ENCODE results near the gene ZNF222. TPM values are rescaled to one million over a fixed set of nuclear protein-coding genes. Genes with fewer than 3 reads are reported as not detected.
A peak's percentile ranks its signal among the peaks of the same experiment; 100 is the strongest.

Gene ZNF222
- polyA plus RNA-seq, 1 donor: 11.8 TPM

DNA sequence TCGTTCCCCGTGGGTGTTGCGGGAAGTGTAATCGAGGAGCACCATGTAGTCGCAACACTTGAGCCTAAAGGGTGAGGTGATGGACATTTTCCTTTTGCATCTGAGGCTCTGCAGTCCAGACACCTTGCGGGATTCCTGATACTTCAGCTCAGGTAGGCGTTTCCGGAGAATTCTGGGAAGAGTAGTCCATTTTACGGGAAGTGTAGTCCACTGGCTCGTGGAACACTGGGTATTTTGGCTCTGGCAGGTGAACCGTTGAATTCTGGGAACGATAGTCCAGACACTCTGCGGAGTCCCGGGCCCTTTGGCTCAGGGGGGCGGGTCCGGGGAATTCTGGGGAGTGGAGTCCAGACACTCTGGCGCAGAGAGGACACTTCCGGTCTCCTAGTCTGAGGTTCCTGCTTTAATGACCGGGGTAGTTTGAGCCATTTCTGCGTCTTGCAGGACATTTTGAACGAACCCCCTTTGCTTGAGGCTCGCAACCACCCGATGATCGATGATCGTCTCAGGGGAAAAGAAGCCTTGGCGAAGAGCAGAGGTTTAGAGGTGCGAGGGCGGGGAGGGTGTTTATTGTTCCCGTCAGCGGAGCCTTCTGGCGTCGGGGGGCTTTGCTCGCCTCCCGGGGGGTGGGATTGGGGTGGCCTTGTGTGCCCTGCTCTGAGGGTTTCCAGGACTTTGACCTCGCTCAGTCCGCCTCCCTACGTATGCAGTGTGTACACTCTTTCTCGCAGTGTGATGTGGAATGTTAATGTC lies 26.6 kb downstream of the ZNF222 start, which contains the start of gene ZNF223:
Gene ZNF223, plus strand, starts transcription at position 387 of the 753 bp plus-strand sequence. CDS start 3,141 bp downstream, outside the sequence.
- peak; percentile 98 for DNase-seq

DNA sequence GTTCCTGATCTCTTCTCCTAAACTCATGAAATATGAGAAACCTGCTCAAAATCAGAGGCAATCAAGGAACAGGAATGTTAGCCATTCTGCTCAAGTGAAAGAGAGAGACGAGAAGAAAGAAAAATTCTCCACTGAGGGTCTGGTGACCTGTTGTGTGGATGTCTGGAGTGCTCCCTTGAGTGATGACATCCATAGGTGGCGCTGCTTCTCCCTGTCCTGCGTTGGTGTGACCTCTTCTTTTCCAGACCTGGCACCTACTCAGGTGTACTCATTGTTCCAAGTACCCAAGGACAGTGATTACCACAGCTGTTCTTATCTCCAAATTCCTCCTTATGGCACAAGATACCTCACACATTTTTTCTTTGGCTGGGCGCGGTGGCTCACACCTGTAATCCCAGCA lies 30.7 kb downstream of the ZNF222 start:
- no peak for DNase-seq

DNA sequence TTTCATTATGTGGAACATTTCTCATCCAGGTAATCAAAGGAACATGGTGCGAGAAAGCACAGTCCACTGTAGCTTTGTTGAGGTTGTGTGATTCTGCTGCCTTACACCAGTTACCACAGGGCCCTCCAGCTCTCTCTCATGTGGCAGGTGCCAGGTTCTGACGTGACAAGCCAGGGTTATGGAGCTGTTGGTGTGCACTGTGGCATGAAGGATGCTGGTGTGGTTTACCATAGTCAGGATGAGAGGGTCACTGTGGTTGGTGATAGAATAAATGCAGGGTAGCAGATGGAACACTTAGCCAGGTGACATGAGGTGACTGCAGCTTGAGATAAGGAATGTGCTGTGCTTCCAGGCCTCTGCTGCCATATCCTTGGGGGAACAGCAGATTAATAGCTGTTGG lies 34.0 kb downstream of the ZNF222 start:
- DNase-seq: no peak

DNA sequence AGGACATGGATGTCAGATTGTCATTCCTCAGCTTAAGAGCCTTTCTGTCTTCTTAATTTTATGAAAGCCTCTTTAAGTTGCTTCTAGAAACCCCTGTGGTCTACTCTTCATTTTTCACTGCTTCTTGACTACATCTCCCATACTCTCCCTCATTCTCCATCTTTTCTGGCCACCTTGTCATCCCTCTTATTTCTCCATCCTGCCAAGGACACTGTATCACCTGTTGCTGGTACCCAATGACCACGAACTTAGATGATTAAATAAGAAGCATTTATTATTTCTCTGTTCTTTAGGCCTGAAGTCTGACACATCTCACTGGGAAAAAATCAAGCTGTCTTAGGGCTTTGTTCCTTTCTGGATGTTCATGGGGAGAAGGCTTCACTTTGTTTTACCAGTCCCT lies 35.9 kb downstream of the ZNF222 start:
- no peak for DNase-seq

DNA sequence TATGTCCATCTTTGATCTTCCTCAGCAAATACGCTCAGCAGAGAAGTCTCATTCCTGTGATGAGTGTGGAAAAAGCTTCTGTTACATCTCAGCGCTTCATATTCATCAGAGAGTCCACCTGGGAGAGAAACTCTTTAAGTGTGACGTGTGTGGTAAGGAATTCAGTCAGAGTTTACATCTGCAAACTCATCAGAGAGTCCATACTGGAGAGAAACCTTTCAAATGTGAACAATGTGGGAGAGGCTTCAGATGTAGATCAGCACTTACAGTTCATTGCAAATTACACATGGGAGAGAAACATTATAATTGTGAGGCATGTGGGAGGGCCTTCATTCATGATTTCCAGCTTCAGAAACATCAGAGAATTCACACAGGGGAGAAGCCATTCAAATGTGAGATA lies 41.1 kb downstream of the ZNF222 start:
- no peak for DNase-seq

DNA sequence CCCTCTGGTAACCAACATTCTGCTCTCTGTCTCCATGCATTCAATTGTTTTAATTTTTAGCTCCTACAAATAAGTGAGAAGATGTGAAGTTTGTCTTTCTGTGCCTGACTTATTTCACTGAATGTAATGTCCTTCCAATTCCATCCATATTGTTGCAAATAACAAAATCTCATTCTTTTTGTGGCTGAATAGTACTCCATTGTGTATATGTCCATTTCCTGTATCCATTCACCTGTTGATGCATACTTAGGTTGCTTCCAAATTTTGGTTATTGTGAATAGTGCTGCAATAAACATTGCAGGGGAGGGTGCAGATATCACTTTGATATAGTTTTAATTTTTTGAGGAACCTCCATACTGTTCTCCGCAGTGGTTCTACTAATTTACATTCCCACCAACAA lies 44.2 kb downstream of the ZNF222 start:
- DNase-seq: no peak

DNA sequence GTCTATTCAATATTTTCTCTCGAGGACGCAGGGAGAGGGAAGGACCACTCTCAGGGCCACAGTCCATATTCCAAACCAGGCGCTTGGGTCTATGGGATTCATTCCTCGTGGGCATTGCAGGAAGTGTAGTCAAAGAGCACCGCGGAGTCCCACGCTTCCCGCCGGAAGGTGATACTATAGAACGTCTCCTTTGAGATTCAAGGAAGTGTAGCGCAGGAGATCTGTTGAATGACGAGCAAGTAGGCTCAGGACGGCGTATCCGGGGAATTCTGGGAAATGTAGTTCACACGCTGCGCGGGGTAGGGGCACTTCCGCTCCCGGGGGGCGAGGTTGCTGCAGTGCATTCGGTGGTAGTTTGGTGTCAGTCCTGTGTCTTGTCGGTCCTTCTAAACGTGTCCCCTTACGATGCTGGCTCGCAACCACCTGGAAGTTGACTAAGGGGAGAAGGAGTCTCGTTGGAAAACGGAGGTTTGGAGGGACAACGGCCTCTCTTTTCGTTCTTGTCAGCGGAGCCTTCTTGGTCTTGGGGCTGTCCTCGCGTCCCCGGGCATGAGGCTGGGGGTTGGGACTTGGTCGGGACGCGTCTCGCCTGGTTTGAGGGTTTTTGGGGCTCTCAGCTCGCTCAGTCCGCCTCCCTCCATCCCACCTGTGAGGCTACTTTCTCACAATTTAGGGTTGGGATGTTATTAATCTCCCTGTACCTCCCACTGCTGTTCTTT lies 46.8 kb downstream of the ZNF222 start, which contains the start of gene ZNF284:
Gene ZNF284, plus strand, starts transcription at position 336 of the 719 bp plus-strand sequence. CDS start 4,231 bp downstream, outside the sequence.
- peak; percentile 93 for DNase-seq

DNA sequence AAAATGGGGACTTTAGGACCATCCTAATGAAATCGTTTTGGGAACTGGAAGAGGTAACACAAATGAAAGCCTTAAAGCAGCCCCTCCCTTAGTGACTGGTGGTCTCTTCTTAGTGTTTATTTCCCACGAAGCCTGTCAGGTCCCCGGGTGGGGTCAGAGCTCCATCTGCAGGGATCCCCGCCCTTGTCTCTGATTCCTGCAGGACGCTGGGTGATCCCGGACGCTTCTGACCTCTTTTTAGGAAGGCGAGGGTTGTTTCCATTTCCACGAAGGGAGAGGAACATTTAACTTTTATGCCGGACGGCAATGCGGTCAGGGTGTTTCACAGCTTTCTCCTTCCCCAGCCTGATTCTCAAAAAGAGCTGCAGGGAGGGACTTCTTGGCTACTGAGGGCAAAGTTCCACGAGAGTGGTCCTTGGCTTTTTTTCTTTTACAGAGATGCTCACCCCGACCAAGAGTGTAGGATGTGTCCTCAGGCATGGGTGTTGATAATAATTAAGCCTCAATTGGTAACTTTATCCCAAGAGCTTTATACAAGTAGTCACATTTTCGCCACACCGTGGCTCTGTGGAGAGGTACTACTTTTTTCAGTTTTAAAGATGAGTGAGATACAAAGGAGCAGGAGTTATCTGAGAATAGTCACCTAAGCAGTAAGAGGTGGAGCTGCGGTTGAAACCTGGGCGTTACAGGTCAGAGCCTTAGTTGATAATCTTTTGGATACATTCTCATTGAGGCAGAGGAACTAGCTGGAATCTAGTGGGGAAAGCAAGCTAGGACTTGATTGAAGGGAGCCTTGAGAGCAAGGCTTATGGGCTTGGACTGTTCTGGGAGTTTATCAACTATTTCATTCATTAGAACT lies 47.6 kb downstream of the ZNF222 start:
- DNase-seq: no peak

DNA sequence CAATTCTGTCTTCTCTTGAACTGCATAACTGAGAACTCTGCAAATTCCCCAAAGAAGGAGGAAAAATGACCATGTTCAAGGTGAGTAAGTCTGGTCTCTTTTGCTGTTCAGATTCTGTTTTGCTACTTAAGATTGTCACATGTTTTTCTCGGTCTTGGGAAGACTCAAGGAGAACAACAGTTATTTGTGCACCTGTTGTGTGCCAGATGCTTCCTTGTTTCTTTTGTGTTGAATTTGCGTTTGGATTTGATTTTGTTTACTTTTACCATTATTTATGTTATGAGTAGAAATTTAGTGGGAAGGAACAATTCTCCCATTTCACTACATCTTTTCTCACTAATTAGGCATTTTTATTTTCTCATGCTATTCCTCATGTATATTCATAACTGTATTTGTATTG lies 51.1 kb downstream of the ZNF222 start:
- DNase-seq: no peak

Other genes starting within 250 kb of the ZNF222 start
- gene KCNN4, start 244.4 kb upstream of the ZNF222 start, polyA plus RNA-seq (ENCODE audit: insufficient read length): 1.6 TPM
- gene LYPD5, start 222.9 kb upstream of the ZNF222 start, polyA plus RNA-seq (ENCODE audit: insufficient read length): 0.33 TPM
- gene ZNF283, start 198.1 kb upstream of the ZNF222 start, polyA plus RNA-seq (ENCODE audit: insufficient read length): 24.5 TPM
- 19.2 TPM for gene ZNF404, start 141.4 kb upstream of the ZNF222 start, polyA plus RNA-seq (ENCODE audit: insufficient read length)
- gene ZNF45, start 90.1 kb upstream of the ZNF222 start, polyA plus RNA-seq (ENCODE audit: insufficient read length): 32.5 TPM
- 8.0 TPM for gene ZNF221, start 74.2 kb upstream of the ZNF222 start, polyA plus RNA-seq (ENCODE audit: insufficient read length)
- 18.8 TPM for gene ZNF155, start 41.2 kb upstream of the ZNF222 start, polyA plus RNA-seq (ENCODE audit: insufficient read length)
- 9.8 TPM for gene ZNF230, start 22.4 kb upstream of the ZNF222 start, polyA plus RNA-seq (ENCODE audit: insufficient read length)
- gene ZNF223, start 26.7 kb downstream of the ZNF222 start, polyA plus RNA-seq (ENCODE audit: insufficient read length): 18.3 TPM
- 6.2 TPM for gene ZNF284, start 46.8 kb downstream of the ZNF222 start, polyA plus RNA-seq (ENCODE audit: insufficient read length)
- 50.2 TPM for gene ZNF224, start 69.0 kb downstream of the ZNF222 start, polyA plus RNA-seq (ENCODE audit: insufficient read length)
- 12.8 TPM for gene ZNF225, start 88.0 kb downstream of the ZNF222 start, polyA plus RNA-seq (ENCODE audit: insufficient read length)
- 20.5 TPM for gene ZNF234, start 116.2 kb downstream of the ZNF222 start, polyA plus RNA-seq (ENCODE audit: insufficient read length)
- 31.8 TPM for gene ZNF226, start 139.7 kb downstream of the ZNF222 start, polyA plus RNA-seq (ENCODE audit: insufficient read length)
- 30.6 TPM for gene ZNF227, start 187.2 kb downstream of the ZNF222 start, polyA plus RNA-seq (ENCODE audit: insufficient read length)
- gene ZNF233, start 234.5 kb downstream of the ZNF222 start, polyA plus RNA-seq (ENCODE audit: insufficient read length): 7.5 TPM